Measurements from ENCODE around the gene KIAA1217.

KIAA1217 gene

DNA sequence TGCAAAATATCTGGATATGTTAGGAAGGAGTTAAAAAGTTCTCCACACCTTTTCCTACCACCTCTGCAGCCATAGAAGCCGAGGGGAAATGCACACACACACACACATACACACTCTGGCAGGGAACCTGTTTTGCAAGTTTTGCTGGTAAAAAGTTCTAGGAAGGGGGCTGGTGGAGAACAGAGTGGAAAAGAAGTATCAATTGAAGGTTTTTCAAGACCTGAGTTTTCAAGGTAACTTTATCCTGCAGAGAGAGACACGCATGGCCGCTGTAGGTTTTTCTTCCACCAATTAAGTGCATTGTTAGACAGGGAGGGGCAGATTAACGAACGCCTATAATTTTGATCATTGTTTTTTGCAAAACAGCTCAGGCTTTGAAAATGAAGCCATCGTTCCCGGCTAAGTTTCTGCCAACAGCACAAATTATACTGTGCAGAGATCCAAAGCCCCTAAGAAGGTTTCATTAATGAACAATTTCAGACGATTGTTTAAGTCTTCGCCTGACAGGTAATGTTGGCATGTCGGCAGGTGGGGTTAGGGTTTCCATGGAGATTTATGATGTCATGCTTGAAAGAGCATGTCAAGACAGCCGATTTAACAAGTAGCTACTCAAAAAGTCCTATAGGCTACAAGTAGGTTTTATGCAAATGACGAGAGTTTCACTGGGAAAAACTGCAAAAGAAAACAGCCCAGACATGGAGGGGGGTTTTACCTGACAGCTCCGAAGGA lies 29.7 kb downstream of the KIAA1217 start:
- FAIRE-seq = no peak
- DNase-seq (ENCODE audit: insufficient read length, low spot score) = no peak
- TF ChIP-seq POLR2AphosphoS5 (IDR thresholded peaks at IDR 0.05; ENCODE audit: low read depth, low read length) (no peak), PAX5 (IDR thresholded peaks at IDR 0.05; ENCODE audit: insufficient read depth, low read length, severe bottlenecking) (no peak), SPI1 (IDR thresholded peaks at IDR 0.05; ENCODE audit: low read depth, low read length) (no peak), TAF1 (IDR thresholded peaks at IDR 0.05; ENCODE audit: low read depth, low read length) (no peak), POU2F2 (IDR thresholded peaks at IDR 0.05; ENCODE audit: low read depth, low read length) (no peak), POLR2A (IDR thresholded peaks at IDR 0.05; ENCODE audit: low read depth, low read length) (no peak)

GRCh38 chr10:24239289-24240040 lies 30.5 kb downstream of the KIAA1217 start:
- TF ChIP-seq POLR2AphosphoS5 (IDR thresholded peaks at IDR 0.05; ENCODE audit: low read depth, low read length) (no peak), TAF1 (IDR thresholded peaks at IDR 0.05; ENCODE audit: low read depth, low read length) (no peak), POU2F2 (IDR thresholded peaks at IDR 0.05; ENCODE audit: low read depth, low read length) (no peak), SPI1 (IDR thresholded peaks at IDR 0.05; ENCODE audit: low read depth, low read length) (no peak)
- DNase-seq (ENCODE audit: insufficient read length, low spot score) (no peak), FAIRE-seq (no peak)

DNA sequence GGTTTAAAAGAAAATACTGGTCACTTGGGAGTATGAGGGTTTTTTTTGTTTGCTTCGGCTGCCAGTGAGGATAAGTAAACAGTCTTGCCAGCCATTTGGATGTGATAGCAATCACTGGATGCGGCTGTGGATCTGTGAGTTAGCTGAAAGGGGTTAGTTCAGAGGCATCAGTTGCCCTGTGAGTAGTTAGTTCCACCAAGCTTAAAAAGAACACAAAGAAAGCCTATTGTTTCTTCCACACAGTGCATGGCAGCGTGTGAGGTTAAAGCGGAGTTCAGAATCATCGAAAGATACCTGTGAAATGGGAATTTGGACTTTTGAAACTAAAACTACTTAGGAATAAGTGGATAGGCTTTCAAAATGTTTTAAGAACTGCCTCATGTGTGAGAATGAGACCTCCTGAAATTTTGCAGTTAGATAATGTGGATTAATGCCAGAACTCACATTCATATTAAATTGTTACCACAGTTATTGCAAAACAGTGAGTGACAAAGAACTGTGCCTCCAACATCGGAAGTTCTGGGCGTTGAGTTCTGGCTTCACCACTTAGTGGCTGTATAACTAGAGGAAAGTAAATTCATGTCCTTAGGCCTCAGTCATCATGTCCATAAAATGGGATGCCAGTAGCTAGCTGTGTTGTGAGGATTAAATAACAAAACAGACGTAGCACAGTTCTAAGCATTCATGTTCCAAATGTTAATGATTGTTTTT lies 31.3 kb downstream of the KIAA1217 start:
- FAIRE-seq (no peak), DNase-seq (ENCODE audit: insufficient read length, low spot score) (no peak)
- TF ChIP-seq POLR2AphosphoS5 (IDR thresholded peaks at IDR 0.05; ENCODE audit: low read depth, low read length) (no peak), TAF1 (IDR thresholded peaks at IDR 0.05; ENCODE audit: low read depth, low read length) (no peak), POU2F2 (IDR thresholded peaks at IDR 0.05; ENCODE audit: low read depth, low read length) (no peak), POLR2A (IDR thresholded peaks at IDR 0.05; ENCODE audit: low read depth, low read length) (no peak), SPI1 (IDR thresholded peaks at IDR 0.05; ENCODE audit: low read depth, low read length) (no peak), PAX5 (IDR thresholded peaks at IDR 0.05; ENCODE audit: insufficient read depth, low read length, severe bottlenecking) (no peak)

DNA sequence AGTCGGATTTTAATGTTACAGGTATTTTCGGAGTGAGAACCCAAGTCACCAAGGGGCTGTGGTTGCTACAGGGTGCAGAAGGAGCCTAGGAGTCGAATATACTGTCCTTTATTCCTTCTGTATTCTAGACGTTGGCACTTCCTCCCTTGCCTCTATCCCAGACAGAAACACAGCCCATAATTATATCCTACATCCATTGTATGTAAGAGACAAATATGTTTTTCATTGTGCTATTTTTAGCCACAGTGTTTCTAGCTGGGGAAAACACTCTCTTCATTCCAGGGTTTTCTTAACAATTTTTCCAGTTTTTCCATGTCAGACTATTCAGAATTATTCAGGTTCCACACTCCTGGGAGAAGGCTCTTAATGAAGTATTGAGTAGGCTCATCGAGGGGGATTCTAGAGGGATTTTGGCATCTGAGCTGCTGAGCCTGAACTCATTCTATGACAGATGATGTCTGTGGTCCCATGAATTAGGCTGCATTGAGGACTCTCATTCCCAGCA lies 32.6 kb downstream of the KIAA1217 start:
- no peak for DNase-seq (ENCODE audit: insufficient read length, low spot score)
- no peak for FAIRE-seq
- no peak for TF ChIP-seq POLR2AphosphoS5 (IDR thresholded peaks at IDR 0.05; ENCODE audit: low read depth, low read length)

GRCh38 chr10:24242562-24242961 lies 33.6 kb downstream of the KIAA1217 start:
- DNase-seq (ENCODE audit: insufficient read length, low spot score) (no peak), FAIRE-seq (peak; percentile 31)
- no peak for TF ChIP-seq TAF1 (IDR thresholded peaks at IDR 0.05; ENCODE audit: low read depth, low read length)
- TF ChIP-seq PAX5 (IDR thresholded peaks at IDR 0.05; ENCODE audit: insufficient read depth, low read length, severe bottlenecking) = no peak
- no peak for TF ChIP-seq POLR2AphosphoS5 (IDR thresholded peaks at IDR 0.05; ENCODE audit: low read depth, low read length)
- no peak for TF ChIP-seq POLR2A (IDR thresholded peaks at IDR 0.05; ENCODE audit: low read depth, low read length)
- no peak for TF ChIP-seq POU2F2 (IDR thresholded peaks at IDR 0.05; ENCODE audit: low read depth, low read length)
- no peak for TF ChIP-seq SPI1 (IDR thresholded peaks at IDR 0.05; ENCODE audit: low read depth, low read length)

GRCh38 chr10:24246365-24246764 lies 37.4 kb downstream of the KIAA1217 start:
- no peak for TF ChIP-seq POLR2A (IDR thresholded peaks at IDR 0.05; ENCODE audit: low read depth, low read length)
- TF ChIP-seq PAX5 (IDR thresholded peaks at IDR 0.05; ENCODE audit: insufficient read depth, low read length, severe bottlenecking) = no peak
- no peak for TF ChIP-seq TAF1 (IDR thresholded peaks at IDR 0.05; ENCODE audit: low read depth, low read length)
- DNase-seq (ENCODE audit: insufficient read length, low spot score) = no peak
- FAIRE-seq = no peak

GRCh38 chr10:24247841-24248240 lies 38.9 kb downstream of the KIAA1217 start:
- FAIRE-seq (no peak), DNase-seq (ENCODE audit: insufficient read length, low spot score) (no peak)
- TF ChIP-seq POLR2A (IDR thresholded peaks at IDR 0.05; ENCODE audit: low read depth, low read length) = no peak
- no peak for TF ChIP-seq TAF1 (IDR thresholded peaks at IDR 0.05; ENCODE audit: low read depth, low read length)
- TF ChIP-seq SPI1 (IDR thresholded peaks at IDR 0.05; ENCODE audit: low read depth, low read length) = no peak
- TF ChIP-seq POLR2AphosphoS5 (IDR thresholded peaks at IDR 0.05; ENCODE audit: low read depth, low read length) = no peak
- TF ChIP-seq POU2F2 (IDR thresholded peaks at IDR 0.05; ENCODE audit: low read depth, low read length) = no peak
- no peak for TF ChIP-seq PAX5 (IDR thresholded peaks at IDR 0.05; ENCODE audit: insufficient read depth, low read length, severe bottlenecking)

DNA sequence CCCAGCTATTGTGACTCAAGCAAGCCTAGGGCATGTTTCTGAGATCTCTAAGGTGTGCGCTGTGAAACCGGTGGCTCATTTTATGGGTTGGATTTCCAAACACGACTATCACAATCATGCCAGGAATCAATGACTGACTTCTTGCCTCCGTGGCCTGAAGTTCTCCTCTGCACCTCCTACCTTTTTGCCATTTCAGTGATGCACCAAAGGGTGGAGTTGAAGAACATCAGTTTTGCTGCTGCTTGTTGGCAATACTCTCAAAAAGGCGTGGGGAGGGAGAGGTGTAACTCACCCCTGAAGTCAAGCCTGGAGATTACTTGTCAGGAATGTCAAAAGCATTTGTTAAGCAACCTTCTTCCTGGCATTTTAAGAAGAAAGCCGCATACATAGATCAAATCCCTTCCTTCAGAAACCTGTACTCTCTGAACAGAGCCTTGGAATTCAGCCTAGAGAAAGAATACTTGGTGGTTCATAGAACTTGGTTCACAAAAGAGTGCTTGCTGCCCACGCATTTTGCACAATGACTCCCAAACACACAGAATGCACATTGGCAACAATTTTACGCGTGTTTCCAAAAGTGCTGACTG lies 41.0 kb downstream of the KIAA1217 start:
- DNase-seq (ENCODE audit: insufficient read length, low spot score) (no peak), FAIRE-seq (no peak)
- TF ChIP-seq POU2F2 (IDR thresholded peaks at IDR 0.05; ENCODE audit: low read depth, low read length) (no peak), TAF1 (IDR thresholded peaks at IDR 0.05; ENCODE audit: low read depth, low read length) (no peak), POLR2A (IDR thresholded peaks at IDR 0.05; ENCODE audit: low read depth, low read length) (no peak), POLR2AphosphoS5 (IDR thresholded peaks at IDR 0.05; ENCODE audit: low read depth, low read length) (no peak), SPI1 (IDR thresholded peaks at IDR 0.05; ENCODE audit: low read depth, low read length) (no peak), PAX5 (IDR thresholded peaks at IDR 0.05; ENCODE audit: insufficient read depth, low read length, severe bottlenecking) (no peak)

DNA sequence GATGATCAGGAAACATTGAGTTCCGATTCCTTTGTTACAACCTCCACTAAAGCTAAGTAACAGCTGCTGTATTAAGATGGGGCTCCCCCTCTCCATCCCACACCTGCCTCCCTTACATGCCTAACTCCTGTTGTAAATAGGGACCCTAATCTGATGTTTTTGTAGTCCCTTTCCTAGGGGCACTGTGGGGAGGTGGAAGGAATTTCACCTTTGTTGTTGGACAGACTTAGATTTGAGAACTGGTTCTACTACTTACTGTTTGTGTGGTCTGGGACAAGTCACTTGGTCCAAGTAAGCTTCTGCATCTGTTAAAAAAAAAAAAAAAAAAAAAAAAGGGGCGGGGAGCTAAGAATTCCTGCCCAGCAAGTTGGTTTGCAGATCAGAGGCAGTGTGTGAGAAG lies 42.6 kb downstream of the KIAA1217 start:
- DNase-seq (ENCODE audit: insufficient read length, low spot score) = no peak
- TF ChIP-seq SPI1 (IDR thresholded peaks at IDR 0.05; ENCODE audit: low read depth, low read length) (no peak), POU2F2 (IDR thresholded peaks at IDR 0.05; ENCODE audit: low read depth, low read length) (no peak), TAF1 (IDR thresholded peaks at IDR 0.05; ENCODE audit: low read depth, low read length) (no peak), POLR2AphosphoS5 (IDR thresholded peaks at IDR 0.05; ENCODE audit: low read depth, low read length) (no peak), PAX5 (IDR thresholded peaks at IDR 0.05; ENCODE audit: insufficient read depth, low read length, severe bottlenecking) (no peak), POLR2A (IDR thresholded peaks at IDR 0.05; ENCODE audit: low read depth, low read length) (no peak)
- FAIRE-seq = no peak

Data from GM12891 (cell line).